Caco-2 (cell line): ENCODE measurements around the gene ZBTB21. TPM values are rescaled to one million over a fixed set of nuclear protein-coding genes. Genes with fewer than 3 reads are reported as not detected.

Experiments used
- BruUV-seq: library from RNA; stranded (reverse); fragments of 400-500 nt; replicated peaks from 2 replicates; lab custom pipeline; 2021; lab: Mats Ljungman, UMichigan
- CTCF ChIA-PET: fragments of 300-600 bp; sonication (Branson Sonifier 250); formaldehyde crosslinking; loops from one replicate; lab custom pipeline; 2022; ENCODE audit warnings: antibody characterized with exemption; lab: Charles Lee
- POLR2A ChIA-PET: fragments of 300-600 bp; sonication (Branson Sonifier 250); formaldehyde crosslinking; loops from one replicate; lab custom pipeline; 2022; ENCODE audit warnings: antibody characterized with exemption; lab: Charles Lee
- DNase-seq, 2 experiments: peaks; one replicate each; pipeline versions ENCODE4 v3.0.0 to v3.0.0-alpha.2; 2020 to 2022
- H3K27me3 ChIP-seq: replicated peaks from 2 replicates; pipeline ENCODE4 v1.6.0; 2011; ENCODE audit warnings: low read length; ENCODE audit not compliant: control insufficient read depth, insufficient read depth
- H3K36me3 ChIP-seq: 2 replicates; pipeline ENCODE4 v1.5.1; 2011; ENCODE audit warnings: low read length; ENCODE audit not compliant: control insufficient read depth, insufficient read depth
- H3K4me1 ChIP-seq: fragments of 250-450 bp; sonication (Bioruptor Pico); 2 replicates; pipeline ENCODE4 v1.5.1; 2020; ENCODE audit warnings: mild to moderate bottlenecking
- H3K4me3 ChIP-seq: 2 replicates; pipeline ENCODE4 v1.5.1; 2011; ENCODE audit warnings: low read depth, mild to moderate bottlenecking, control low read depth, low read length
- H3K9me3 ChIP-seq: fragments of 250-450 bp; sonication (Bioruptor Pico); 2 replicates; pipeline ENCODE4 v1.5.1; 2020; ENCODE audit warnings: mild to moderate bottlenecking, moderate library complexity
- H3K27ac Mint-ChIP-seq: one replicate; pipeline ENCODE4 v1.8.0; 2022; ENCODE audit warnings: mixed read lengths; ENCODE audit not compliant: unreplicated experiment
- H3K27me3 Mint-ChIP-seq: one replicate; pipeline ENCODE4 v1.8.0; 2022; ENCODE audit warnings: mixed read lengths; ENCODE audit not compliant: insufficient read depth, unreplicated experiment
- H3K36me3 Mint-ChIP-seq: one replicate; pipeline ENCODE4 v1.8.0; 2022; ENCODE audit warnings: mild to moderate bottlenecking, mixed read lengths; ENCODE audit not compliant: insufficient read depth, unreplicated experiment
- H3K4me1 Mint-ChIP-seq: one replicate; pipeline ENCODE4 v1.8.0; 2022; ENCODE audit warnings: low read depth, mixed read lengths; ENCODE audit not compliant: unreplicated experiment
- H3K4me3 Mint-ChIP-seq: one replicate; pipeline ENCODE4 v1.8.0; 2022; ENCODE audit warnings: mild to moderate bottlenecking, moderate library complexity, mixed read lengths; ENCODE audit not compliant: unreplicated experiment
- H3K9me3 Mint-ChIP-seq: one replicate; pipeline ENCODE4 v1.8.0; 2022; ENCODE audit warnings: mixed read lengths; ENCODE audit not compliant: unreplicated experiment
- CTCF ChIP-seq, 2 experiments: fragments of 200-600 bp in 1 of 2; IDR thresholded peaks; 1 replicate in 1 of 2; 2 replicates in 1 of 2; pipeline versions ENCODE4 v1.5.1 to v1.8.0; 2011 to 2022; ENCODE audit warnings: antibody characterized with exemption in 1 of 2, control low read depth in 1 of 2, inconsistent platforms in 1 of 2, low read depth in 1 of 2, low read length in 1 of 2, mild to moderate bottlenecking in 1 of 2, moderate library complexity in 1 of 2; ENCODE audit not compliant: insufficient read depth in 1 of 2, severe bottlenecking in 1 of 2, unreplicated experiment in 1 of 2
- intact Hi-C: fragments of 100-400 bp; cut with micrococcal nuclease; formaldehyde crosslinking; loops from one replicate; pipeline ENCODE4 v1.10.0; 2022; ENCODE audit not compliant: unreplicated experiment
- total RNA-seq: library from RNA; stranded (reverse); gene quantifications from 2 replicates; pipeline ENCODE4 v1.2.3, GENCODE V29; 2022

Gene ZBTB21
- total RNA-seq, 1 experiment from 2014 or later: 21.4 TPM

GRCh38 chr21:41939391-41939790 lies 70.8 kb downstream of the ZBTB21 start:
- H3K27me3 ChIP-seq: no peaks in the 10 kb centered on the region
- H3K36me3 ChIP-seq: no peaks in the 10 kb centered on the region
- CTCF ChIA-PET: interaction anchor here (0.6 kb wide), 1 partner anchor 22 kb away, joined by 3 read pairs; no protein-coding TSS in a partner anchor
- POLR2A ChIA-PET: no interaction called here
- intact Hi-C loops: no loop called here
- peaks cover 6% of the 10 kb centered on the region for H3K36me3 Mint-ChIP-seq
- no peaks in the 10 kb centered on the region for H3K4me1 ChIP-seq
- no peak overlapping the region for H3K4me3 Mint-ChIP-seq
- no peaks in the 10 kb centered on the region for H3K27me3 Mint-ChIP-seq
- H3K9me3 Mint-ChIP-seq: no peaks in the 10 kb centered on the region
- TF ChIP-seq CTCF (IDR thresholded peaks at IDR 0.05; ENCODE audit: insufficient read depth in 1 of 2, low read depth in 1 of 2, low read length in 1 of 2, severe bottlenecking in 1 of 2, unreplicated experiment in 1 of 2): no peak
- DNase-seq: no peak
- H3K4me1 Mint-ChIP-seq: no peaks in the 10 kb centered on the region
- no peak overlapping the region for H3K27ac Mint-ChIP-seq
- H3K9me3 ChIP-seq: no peaks in the 10 kb centered on the region
- H3K4me3 ChIP-seq: no peak overlapping the region
- BruUV-seq: no TSS peak

Other genes with a start within 250 kb of the ZBTB21 start
- gene RIPK4, start 243.3 kb downstream of the ZBTB21 start, total RNA-seq: 24.1 and 25.4 TPM in 2 replicates
- gene PRDM15, start 131.0 kb downstream of the ZBTB21 start, total RNA-seq: 5.6 and 8.2 TPM in 2 replicates
- 12.6 and 13.5 TPM in 2 replicates for gene C2CD2, start 56.3 kb downstream of the ZBTB21 start, total RNA-seq
- gene UMODL1, start 61.0 kb upstream of the ZBTB21 start, total RNA-seq: 0.20 and 0.21 TPM in 2 replicates
- not detected in 2 replicates for gene ABCG1, start 208.8 kb upstream of the ZBTB21 start, total RNA-seq